ENCODE results near the gene C10orf67.

The C10orf67 gene

GRCh38 chr10:23362069-23362830 lies 17.7 kb upstream of the C10orf67 start:
- Histone ChIP-seq H3K4me2 (ENCODE audit: low read depth, low read length, poor library complexity, severe bottlenecking) (no peak overlapping the region), H3K27ac (ENCODE audit: low read depth, low read length) (no peak overlapping the region), H3K4me3 (ENCODE audit: insufficient read depth, low read length, poor library complexity, severe bottlenecking) (no peak overlapping the region), H3K9ac (ENCODE audit: low read length) (no peak overlapping the region), H3K36me3 (ENCODE audit: low read length) (no peaks in the 10 kb centered on the region), H3K79me2 (ENCODE audit: insufficient read depth, low read length) (no peaks in the 10 kb centered on the region), H2AFZ (ENCODE audit: low read depth, low read length, severe bottlenecking) (no peak overlapping the region), H4K20me1 (ENCODE audit: low read depth, low read length) (no peaks in the 10 kb centered on the region), H3K27me3 (ENCODE audit: low read length) (no peaks in the 10 kb centered on the region), H3K9me2 (replicated peaks; ENCODE audit: insufficient read depth, low read length) (no peaks in the 10 kb centered on the region), H3F3A (ENCODE audit: insufficient read depth) (no peaks in the 10 kb centered on the region), H3K9me3 (ENCODE audit: insufficient read depth, low read length) (no peaks in the 10 kb centered on the region)
- TF ChIP-seq CTCF (IDR thresholded peaks at IDR 0.05; ENCODE audit: insufficient read depth, low read length, poor library complexity, severe bottlenecking) (no peak), EZH2phosphoT487 (conservative IDR thresholded peaks at IDR 0.05; ENCODE audit: low read length) (no peak)

GRCh38 chr10:23361665-23362064 lies 17.1 kb upstream of the C10orf67 start:
- H3K4me3 ChIP-seq (ENCODE audit: insufficient read depth, low read length, poor library complexity, severe bottlenecking): no peak overlapping the region
- no peaks in the 10 kb centered on the region for H3K9me2 ChIP-seq (replicated peaks; ENCODE audit: insufficient read depth, low read length)
- no peaks in the 10 kb centered on the region for H3K27me3 ChIP-seq (ENCODE audit: low read length)

GRCh38 chr10:23359692-23360380 lies 15.2 kb upstream of the C10orf67 start:
- Histone ChIP-seq H3K4me2 (ENCODE audit: low read depth, low read length, poor library complexity, severe bottlenecking) (no peak overlapping the region), H3K9ac (ENCODE audit: low read length) (no peak overlapping the region), H3F3A (ENCODE audit: insufficient read depth) (no peaks in the 10 kb centered on the region), H3K9me3 (ENCODE audit: insufficient read depth, low read length) (no peaks in the 10 kb centered on the region), H3K4me3 (ENCODE audit: insufficient read depth, low read length, poor library complexity, severe bottlenecking) (no peak overlapping the region), H2AFZ (ENCODE audit: low read depth, low read length, severe bottlenecking) (no peak overlapping the region), H3K27ac (ENCODE audit: low read depth, low read length) (no peak overlapping the region), H3K79me2 (ENCODE audit: insufficient read depth, low read length) (no peaks in the 10 kb centered on the region), H3K27me3 (ENCODE audit: low read length) (no peaks in the 10 kb centered on the region), H3K36me3 (ENCODE audit: low read length) (no peaks in the 10 kb centered on the region), H4K20me1 (ENCODE audit: low read depth, low read length) (no peaks in the 10 kb centered on the region), H3K9me2 (replicated peaks; ENCODE audit: insufficient read depth, low read length) (no peaks in the 10 kb centered on the region)
- TF ChIP-seq CTCF (IDR thresholded peaks at IDR 0.05; ENCODE audit: insufficient read depth, low read length, poor library complexity, severe bottlenecking): no peak
- TF ChIP-seq EZH2phosphoT487 (conservative IDR thresholded peaks at IDR 0.05; ENCODE audit: low read length): no peak

More at GRCh38 chr10:23361665-23362064, 17.1 kb upstream of the C10orf67 start:
- H3K4me2 ChIP-seq (ENCODE audit: low read depth, low read length, poor library complexity, severe bottlenecking): no peak overlapping the region
- TF ChIP-seq EZH2phosphoT487 (conservative IDR thresholded peaks at IDR 0.05; ENCODE audit: low read length) (no peak), CTCF (IDR thresholded peaks at IDR 0.05; ENCODE audit: insufficient read depth, low read length, poor library complexity, severe bottlenecking) (no peak)
- H3K36me3 ChIP-seq (ENCODE audit: low read length): no peaks in the 10 kb centered on the region
- no peak overlapping the region for H3K27ac ChIP-seq (ENCODE audit: low read depth, low read length)
- H2AFZ ChIP-seq (ENCODE audit: low read depth, low read length, severe bottlenecking): no peak overlapping the region
- no peaks in the 10 kb centered on the region for H3F3A ChIP-seq (ENCODE audit: insufficient read depth)
- no peak overlapping the region for H3K9ac ChIP-seq (ENCODE audit: low read length)
- H3K79me2 ChIP-seq (ENCODE audit: insufficient read depth, low read length): no peaks in the 10 kb centered on the region
- H3K9me3 ChIP-seq (ENCODE audit: insufficient read depth, low read length): no peaks in the 10 kb centered on the region
- H4K20me1 ChIP-seq (ENCODE audit: low read depth, low read length): no peaks in the 10 kb centered on the region
